ENCODE results near the gene DPY19L3.

Gene DPY19L3

GRCh38 chr19:32530773-32531172 is 125.2 kb downstream of the DPY19L3 start:
- H3K79me2 ChIP-seq (ENCODE audit: insufficient read depth, low read length), result no peaks in the 10 kb centered on the region
- no peak overlapping the region for H3K27ac ChIP-seq (ENCODE audit: low read depth, low read length)
- no peaks in the 10 kb centered on the region for H3K36me3 ChIP-seq (ENCODE audit: low read length)
- no peaks in the 10 kb centered on the region for H3K27me3 ChIP-seq (ENCODE audit: low read length)
- no peak overlapping the region for H3K4me3 ChIP-seq (ENCODE audit: insufficient read depth, low read length, poor library complexity, severe bottlenecking)
- H3K9me2 ChIP-seq (replicated peaks; ENCODE audit: insufficient read depth, low read length), result no peaks in the 10 kb centered on the region
- H3K9me3 ChIP-seq (ENCODE audit: insufficient read depth, low read length), result no peaks in the 10 kb centered on the region
- H4K20me1 ChIP-seq (ENCODE audit: low read depth, low read length), result no peaks in the 10 kb centered on the region
- no peak overlapping the region for H3K4me2 ChIP-seq (ENCODE audit: low read depth, low read length, poor library complexity, severe bottlenecking)
- no peak overlapping the region for H3K9ac ChIP-seq (ENCODE audit: low read length)
- no peak for TF ChIP-seq EZH2phosphoT487 (conservative IDR thresholded peaks at IDR 0.05; ENCODE audit: low read length)
- TF ChIP-seq, protein P1, sequence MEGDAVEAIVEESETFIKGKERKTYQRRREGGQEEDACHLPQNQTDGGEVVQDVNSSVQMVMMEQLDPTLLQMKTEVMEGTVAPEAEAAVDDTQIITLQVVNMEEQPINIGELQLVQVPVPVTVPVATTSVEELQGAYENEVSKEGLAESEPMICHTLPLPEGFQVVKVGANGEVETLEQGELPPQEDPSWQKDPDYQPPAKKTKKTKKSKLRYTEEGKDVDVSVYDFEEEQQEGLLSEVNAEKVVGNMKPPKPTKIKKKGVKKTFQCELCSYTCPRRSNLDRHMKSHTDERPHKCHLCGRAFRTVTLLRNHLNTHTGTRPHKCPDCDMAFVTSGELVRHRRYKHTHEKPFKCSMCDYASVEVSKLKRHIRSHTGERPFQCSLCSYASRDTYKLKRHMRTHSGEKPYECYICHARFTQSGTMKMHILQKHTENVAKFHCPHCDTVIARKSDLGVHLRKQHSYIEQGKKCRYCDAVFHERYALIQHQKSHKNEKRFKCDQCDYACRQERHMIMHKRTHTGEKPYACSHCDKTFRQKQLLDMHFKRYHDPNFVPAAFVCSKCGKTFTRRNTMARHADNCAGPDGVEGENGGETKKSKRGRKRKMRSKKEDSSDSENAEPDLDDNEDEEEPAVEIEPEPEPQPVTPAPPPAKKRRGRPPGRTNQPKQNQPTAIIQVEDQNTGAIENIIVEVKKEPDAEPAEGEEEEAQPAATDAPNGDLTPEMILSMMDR (IDR thresholded peaks at IDR 0.05; ENCODE audit: insufficient read depth, low read length, poor library complexity, severe bottlenecking), result no peak
- H3F3A ChIP-seq (ENCODE audit: insufficient read depth), result no peaks in the 10 kb centered on the region
- H2AFZ ChIP-seq (ENCODE audit: low read depth, low read length, severe bottlenecking), result no peak overlapping the region

DNA sequence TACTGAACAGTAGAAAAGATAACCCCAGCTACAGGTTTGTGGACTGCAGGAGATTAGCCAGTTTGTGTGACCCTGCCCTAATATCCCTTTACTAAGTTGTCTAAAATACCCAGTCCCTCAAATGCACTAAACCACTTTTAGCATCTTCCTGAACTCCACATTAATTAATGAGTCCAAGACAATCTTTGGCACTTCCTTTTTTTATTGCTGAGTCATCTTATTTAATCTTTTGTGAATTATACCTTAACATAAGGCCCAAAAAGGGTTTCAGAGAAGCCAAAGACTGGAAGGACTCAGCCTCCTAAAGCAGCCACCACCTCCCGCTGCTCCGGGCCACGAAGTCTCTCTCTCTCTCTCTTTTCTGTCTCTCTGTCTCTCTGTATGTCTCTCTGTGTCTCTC is 126.7 kb downstream of the DPY19L3 start:
- TF ChIP-seq, protein P1 (IDR thresholded peaks at IDR 0.05; ENCODE audit: insufficient read depth, low read length, poor library complexity, severe bottlenecking), result no peak
- no peak for TF ChIP-seq EZH2phosphoT487 (conservative IDR thresholded peaks at IDR 0.05; ENCODE audit: low read length)
- H3K79me2 ChIP-seq (ENCODE audit: insufficient read depth, low read length), result no peaks in the 10 kb centered on the region
- H4K20me1 ChIP-seq (ENCODE audit: low read depth, low read length), result no peaks in the 10 kb centered on the region
- H3K9ac ChIP-seq (ENCODE audit: low read length), result no peak overlapping the region
- no peaks in the 10 kb centered on the region for H3K9me3 ChIP-seq (ENCODE audit: insufficient read depth, low read length)
- no peak overlapping the region for H3K4me2 ChIP-seq (ENCODE audit: low read depth, low read length, poor library complexity, severe bottlenecking)
- H3K9me2 ChIP-seq (replicated peaks; ENCODE audit: insufficient read depth, low read length), result no peaks in the 10 kb centered on the region
- H3F3A ChIP-seq (ENCODE audit: insufficient read depth), result no peaks in the 10 kb centered on the region
- H3K27ac ChIP-seq (ENCODE audit: low read depth, low read length), result no peak overlapping the region
- no peaks in the 10 kb centered on the region for H3K36me3 ChIP-seq (ENCODE audit: low read length)
- H3K4me3 ChIP-seq (ENCODE audit: insufficient read depth, low read length, poor library complexity, severe bottlenecking), result no peak overlapping the region
- no peak overlapping the region for H2AFZ ChIP-seq (ENCODE audit: low read depth, low read length, severe bottlenecking)
- no peaks in the 10 kb centered on the region for H3K27me3 ChIP-seq (ENCODE audit: low read length)

All from SU-DHL-6 (cell line).